AG08396 (cell line): ENCODE measurements around the gene CNTN4.

Experiments used
- DNase-seq: peaks from one replicate; pipeline ENCODE4 v3.0.0; 2012; ENCODE audit warnings: low spot score, mixed read lengths

CNTN4 gene

DNA sequence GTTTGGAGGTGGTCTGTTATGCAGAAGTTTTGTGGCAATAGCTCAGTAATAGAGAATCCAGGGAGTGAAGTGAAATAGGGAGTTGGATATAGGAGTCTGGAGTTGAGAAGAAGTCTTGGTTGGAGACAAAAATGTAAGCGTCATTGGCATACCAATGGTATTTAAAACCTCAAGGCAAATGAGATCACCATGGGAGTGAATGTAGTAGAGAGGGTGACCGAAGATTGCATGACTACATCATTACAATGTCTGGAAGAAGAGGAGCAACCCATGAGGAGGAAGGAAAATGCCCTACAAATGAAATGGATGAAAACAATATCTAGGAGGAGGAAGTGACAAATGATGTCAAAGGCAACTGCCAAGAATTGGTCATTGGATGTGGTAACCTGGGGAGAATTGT lies 54.4 kb downstream of the CNTN4 start:
- DNase-seq, result no peak

DNA sequence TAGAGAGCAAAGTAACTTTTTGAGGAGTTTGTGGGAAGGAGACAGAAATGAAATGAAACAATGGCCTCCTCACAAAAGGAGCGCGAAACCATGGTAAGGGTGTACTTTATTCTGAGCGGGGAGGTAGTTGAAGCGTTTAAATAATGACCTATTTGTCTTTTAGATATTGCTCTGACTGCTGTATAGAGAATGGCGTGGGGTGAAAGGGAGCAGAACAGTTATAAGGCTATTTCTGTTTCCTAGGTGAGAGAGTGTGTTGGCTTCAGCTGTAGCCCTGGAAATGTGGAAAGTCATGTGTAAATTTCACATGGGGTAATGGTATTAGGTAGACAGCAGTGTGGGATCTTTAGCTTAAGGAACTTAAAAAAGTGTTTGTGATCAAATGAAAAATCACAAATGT lies 54.9 kb downstream of the CNTN4 start:
- no peak for DNase-seq

DNA sequence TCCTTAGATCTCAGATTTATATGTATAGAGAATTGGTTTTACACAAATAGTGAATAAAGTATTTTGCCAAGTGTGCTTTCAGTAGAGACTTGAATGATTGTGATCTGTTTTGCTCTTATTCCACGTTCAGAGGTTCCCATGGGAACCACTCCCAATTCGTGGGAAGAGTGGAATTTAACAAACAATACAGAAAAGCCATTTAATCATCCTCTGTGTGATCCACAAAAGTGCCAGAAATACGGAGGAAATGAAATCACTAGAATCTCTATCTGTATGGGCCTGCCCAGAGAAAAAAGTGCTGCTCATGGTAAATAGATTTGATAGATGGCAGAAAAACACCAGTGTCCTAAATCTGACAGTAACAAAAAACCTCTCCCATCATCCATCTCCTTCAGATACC lies 56.0 kb downstream of the CNTN4 start:
- DNase-seq, result no peak

DNA sequence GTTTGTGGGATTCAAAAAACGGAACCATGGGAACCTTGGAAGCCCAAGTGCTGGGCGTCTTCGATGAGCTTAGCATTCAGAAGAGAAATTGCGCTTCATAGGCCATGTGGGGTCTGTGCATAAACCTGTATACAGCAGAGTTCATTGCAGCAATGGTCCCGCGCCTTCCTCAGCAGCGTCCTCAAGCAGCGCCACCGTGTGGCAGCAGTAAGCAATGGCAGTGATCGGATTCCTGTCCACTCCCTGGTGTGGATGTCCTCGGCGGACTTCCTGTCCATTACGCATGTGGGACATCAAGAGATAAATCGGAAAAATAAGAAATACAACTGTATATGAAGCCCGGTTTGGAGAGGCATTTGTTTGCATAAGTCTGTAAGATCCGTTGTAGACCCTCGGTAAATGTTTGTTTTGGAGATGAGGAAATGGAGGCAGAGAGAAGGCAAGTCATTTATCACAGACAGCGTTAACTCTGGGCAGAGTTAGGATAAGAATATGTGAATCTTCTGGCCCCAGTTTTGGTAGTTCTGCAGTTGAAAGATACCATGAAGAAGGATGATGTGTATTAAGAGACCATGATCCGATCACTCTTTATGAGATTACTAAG lies 57.7 kb downstream of the CNTN4 start:
- DNase-seq, result no peak

DNA sequence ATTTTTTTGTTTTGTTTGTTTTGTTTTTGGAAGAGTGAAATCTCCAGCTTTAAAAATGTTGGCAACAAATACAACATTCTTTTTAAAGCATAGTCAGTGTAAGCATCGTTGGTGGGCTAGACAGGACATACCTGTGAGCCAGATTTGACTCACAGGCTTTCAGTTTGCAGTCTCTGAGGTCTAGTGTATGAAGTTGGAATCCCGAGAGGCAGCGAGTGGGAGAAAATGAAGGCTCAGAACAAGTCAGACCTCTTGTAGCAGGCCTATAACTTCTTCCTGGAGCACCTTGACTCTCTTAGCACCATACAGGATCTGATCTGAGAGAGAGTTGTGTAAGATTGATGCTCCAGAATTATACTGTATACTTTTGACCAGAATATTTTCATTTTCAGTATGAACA lies 60.2 kb downstream of the CNTN4 start:
- no peak for DNase-seq

DNA sequence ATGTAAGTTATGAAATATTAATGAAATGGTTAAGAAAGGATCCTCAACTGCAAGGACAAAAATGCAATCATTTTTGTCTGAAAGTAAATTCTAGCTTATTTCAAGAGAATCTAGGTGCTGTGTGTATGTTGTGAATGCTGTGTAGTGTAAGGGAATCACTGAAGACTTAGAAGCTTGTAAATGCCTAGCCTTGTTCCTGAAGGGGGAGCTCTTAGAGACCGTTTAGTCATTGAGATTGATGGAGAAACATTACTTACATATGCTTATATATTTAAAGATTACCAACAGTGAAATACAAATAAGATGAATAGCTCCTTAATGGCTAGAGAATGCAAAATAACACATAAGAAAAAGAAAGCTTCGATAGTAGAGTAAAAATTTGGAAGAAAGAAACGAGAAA lies 67.9 kb downstream of the CNTN4 start:
- no peak for DNase-seq

DNA sequence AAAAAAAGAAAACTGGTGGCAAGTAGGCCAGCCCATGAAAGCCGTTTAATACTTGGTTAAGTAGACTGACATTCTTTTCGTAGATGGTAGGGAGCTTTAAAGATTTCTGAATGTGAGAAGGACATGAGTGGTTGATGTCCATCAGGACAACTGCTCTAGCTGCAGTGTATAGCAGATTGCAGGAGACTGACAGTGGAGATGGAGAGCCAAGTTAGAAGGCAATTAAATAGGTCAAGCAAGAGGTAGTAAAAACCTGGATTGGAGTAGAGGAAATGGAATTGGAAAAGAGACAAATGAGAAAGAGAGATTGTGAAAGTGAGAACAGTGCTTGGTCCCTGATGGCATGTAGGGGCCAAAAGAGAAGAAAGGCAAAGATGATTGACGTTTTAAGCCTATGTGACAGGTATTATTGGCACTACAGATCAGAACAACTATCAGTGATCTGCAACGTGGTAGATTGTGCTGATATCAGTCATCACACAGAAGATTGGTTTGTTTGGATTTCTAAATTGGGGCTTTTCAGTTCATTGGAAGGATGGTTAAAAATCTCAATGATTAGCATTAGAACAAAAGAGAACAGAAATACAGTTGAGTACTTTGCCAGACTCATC lies 74.0 kb downstream of the CNTN4 start:
- DNase-seq, result no peak

GRCh38 chr3:2180634-2181033 lies 82.0 kb downstream of the CNTN4 start:
- no peak for DNase-seq

GRCh38 chr3:2198776-2199279 lies 100.2 kb downstream of the CNTN4 start:
- no peak for DNase-seq

- no peak for DNase-seq
These were observed 105.4 kb downstream of the CNTN4 start for GRCh38 chr3:2204054-2204453.

DNA sequence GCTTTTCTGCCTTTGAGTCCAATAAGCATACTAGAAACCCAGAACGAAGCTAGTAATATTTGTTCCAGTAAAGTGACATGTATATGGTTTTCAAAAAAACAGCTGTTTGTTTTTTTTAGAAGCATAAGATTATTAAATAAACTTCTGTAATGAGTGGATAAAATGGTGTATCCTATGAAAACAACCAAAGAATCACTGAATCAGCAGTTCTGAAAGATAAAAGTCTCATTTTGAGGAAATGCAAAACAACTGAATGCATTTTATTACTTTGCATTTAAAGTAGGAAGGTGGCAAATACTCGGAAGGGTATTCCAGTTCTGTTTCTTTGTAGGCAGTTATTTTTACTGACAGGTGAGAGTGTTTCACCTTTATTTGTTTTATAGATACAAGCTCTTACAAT lies 107.0 kb downstream of the CNTN4 start:
- no peak for DNase-seq

DNA sequence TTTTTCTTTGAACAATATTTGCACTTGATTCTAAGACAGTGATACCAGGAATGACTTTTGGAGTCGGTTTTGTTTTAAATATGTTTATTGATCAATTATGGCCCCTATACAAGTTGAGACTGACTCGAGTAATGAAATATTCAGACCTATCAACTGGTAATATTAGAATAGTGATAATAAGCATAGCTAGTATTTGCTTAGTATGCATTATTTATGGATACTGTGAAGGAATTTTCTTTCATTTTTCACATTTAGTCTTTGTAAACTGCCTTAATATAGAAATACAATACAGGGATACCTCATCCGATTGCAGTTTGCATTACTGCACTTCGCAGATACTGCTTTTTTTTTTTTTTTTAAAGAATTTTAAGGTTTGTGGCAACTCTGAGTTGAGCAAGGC lies 107.9 kb downstream of the CNTN4 start:
- DNase-seq, result no peak

DNA sequence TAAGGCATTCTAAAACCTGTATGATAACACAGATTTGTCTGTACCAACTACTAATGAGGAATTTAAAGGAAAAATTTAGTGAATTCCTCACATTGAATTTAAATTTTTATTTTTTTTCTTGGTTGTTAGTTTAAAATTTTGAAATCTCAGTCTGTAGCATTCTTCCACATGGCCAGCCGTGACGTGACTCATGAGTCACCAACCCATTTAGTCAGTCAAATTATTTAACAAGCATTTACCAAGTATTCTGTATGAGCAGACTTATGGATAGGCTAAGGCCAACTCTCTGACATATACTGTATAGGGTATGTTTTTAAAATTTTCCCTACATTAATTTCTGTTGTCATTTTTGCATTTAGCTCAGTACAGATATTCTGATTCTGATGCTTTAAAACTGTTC lies 112.9 kb downstream of the CNTN4 start:
- DNase-seq, result no peak

DNA sequence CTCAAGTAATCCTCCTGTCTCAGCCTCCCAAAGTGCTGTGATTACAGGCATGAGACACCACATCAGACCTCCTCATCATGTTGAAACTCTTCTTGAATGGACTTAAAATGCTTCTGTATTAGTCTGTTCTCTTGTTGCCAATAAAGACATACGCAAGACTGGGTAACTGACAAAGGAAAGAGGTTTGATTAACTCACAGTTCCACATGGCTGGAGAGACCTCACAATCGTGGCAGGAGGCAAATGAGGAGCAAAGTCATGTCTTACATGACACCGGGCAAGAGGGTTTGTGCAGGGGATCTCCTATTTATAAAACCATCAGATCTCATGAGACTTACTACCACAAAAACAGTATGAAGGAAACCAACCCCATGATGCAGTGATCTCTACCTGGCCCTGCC lies 113.5 kb downstream of the CNTN4 start:
- no peak for DNase-seq

DNA sequence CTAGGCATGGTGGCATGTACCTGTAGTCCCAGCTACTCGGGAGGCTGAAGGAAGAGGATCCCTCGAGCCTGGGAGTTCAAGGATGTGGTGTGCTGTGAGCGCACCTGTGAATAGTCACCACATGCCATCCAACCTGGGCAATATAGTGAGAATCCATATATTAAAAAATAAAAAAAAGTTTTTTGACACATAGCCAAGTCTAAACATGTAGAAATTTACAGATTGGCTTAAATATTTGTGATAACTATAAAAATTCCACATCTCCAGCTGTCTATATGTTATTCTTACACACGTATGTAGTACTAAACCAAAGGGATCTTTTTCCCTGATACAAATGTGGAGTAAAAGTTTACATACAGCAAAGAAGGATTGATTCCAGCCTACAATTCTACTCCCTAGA lies 119.7 kb downstream of the CNTN4 start:
- DNase-seq, result no peak

GRCh38 chr3:2218816-2219215 lies 120.2 kb downstream of the CNTN4 start:
- no peak for DNase-seq

- no peak for DNase-seq
These were observed 137.5 kb downstream of the CNTN4 start for GRCh38 chr3:2236203-2236602.

- no peak for DNase-seq
These were observed 145.5 kb downstream of the CNTN4 start for GRCh38 chr3:2244137-2244536.

- no peak for DNase-seq
These were observed 148.4 kb downstream of the CNTN4 start for GRCh38 chr3:2246873-2247648.

DNA sequence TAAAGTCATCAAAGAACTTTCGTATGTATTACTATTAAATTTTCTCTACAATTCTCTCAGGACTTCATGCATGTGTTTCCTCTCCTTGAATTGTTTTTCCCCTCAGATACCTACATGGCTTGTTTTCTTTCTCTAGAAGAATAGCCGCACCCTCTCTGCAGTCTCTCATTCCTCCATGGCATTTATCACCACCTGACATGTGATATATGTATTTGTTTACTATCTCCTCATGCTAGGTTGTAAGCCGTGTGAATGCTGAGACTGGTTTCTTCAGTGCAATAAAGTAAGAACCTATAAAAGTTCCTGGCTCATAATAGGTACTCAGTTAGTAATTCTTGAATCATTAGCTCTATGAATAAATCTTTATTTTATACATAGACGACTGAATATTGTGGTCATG lies 149.2 kb downstream of the CNTN4 start:
- DNase-seq, result no peak

DNA sequence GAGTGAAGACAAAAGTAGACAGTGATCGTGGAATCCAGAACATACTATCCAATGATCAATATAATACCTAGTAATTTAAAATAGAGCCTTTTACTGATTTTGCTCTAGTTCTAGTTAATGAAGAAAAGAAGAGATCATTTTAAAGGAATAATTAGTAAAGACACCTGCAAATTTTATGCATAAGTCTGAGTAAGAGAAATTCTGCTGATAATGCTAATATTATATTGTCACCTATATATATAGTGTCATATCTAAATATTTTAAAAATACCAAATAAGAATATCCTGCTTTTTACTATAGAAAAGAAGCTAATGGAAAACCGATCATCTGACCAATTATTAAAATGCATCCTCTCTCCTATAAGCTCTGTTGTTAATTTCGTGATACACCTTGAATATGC lies 152.1 kb downstream of the CNTN4 start:
- no peak for DNase-seq

DNA sequence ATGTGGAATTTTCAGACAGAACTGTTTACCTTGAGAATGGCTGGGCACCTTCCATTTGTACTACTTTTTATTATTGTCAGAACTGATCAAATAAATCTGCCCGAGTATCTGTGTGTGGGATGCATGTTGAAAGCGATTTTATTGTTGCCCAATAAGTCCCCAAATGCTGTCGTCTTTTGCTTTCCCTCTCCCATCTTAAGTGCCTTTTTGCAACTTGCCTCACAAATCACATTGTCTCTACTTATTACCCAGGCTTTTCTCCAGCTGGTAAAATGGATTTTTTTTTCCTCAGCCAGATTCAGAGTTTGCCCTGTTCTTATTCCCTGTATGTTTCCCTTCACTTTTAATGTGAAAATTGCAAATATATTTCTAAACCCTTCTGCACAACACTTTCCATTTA lies 163.1 kb downstream of the CNTN4 start:
- DNase-seq, result no peak

- no peak for DNase-seq
These were observed 163.5 kb downstream of the CNTN4 start for GRCh38 chr3:2262204-2262603.
